ENCODE data around the gene TEKTIP1. TPM values are rescaled to one million over a fixed set of nuclear protein-coding genes. Genes with fewer than 3 reads are reported as not detected.
A peak's percentile ranks its signal among the peaks of the same experiment; 100 is the strongest.
"Not testable (repeated sequence)": the region's sequence is repeated elsewhere in the genome, so short reads cannot be mapped to it uniquely, and the experiment has no call there.

The TEKTIP1 gene
- total RNA-seq, 2 donors from 2014 or later = 3.0 to 3.8 TPM

GRCh38 chr19:3556978-3557460 is 18.0 kb downstream of the TEKTIP1 start:
- ATAC-seq (peak; percentile 39 to 51), DNase-seq (ENCODE audit: low spot score in 2 of 2) (peak; percentile 57 to 77)
- Mint-ChIP-seq H3K27ac (peak overlapping the region; percentile 83 to 97), H3K36me3 (peaks cover 6 to 12% of the 10 kb centered on the region in 2 donors), H3K9me3 (no peaks in the 10 kb centered on the region)

DNA sequence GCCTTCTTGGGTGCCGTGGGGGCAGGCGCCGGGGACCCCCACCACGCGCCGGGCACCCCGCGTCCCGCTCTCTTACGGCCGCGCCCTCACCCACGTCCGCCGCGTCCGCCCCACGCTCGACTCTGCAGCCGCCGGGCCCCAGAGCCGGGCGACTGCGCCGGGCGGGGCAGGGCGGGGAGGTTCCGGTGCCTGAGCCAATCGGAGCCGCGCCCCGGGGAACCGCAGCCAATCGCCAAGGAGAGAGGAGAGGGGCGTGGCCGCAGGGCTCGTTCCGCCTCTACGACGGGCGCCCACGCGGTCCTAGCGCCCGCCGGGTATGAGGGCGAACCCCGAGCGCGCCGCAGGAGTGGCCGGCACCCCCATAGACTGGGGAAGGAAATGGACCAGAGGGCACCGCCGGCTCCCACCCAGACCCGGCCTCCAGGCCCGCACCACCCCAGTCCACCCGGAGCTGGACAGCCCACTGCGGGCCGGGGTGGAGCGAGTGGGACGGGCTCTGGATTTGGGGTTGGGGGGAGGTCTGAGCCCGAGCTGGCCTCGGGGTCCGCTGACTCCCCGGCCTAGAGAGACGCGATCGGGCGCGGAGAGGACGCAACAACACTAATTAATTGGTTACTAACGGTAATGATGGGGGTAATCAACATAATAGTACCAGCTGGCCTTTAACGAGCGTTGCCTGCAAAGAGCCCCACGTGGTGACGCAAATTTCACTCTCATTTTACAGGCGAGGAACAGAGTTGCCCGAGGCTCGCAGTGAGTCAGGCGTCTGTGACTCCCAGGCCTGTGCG is 18.7 kb downstream of the TEKTIP1 start, which contains the start of gene MFSD12:
MFSD12 (minus strand) TSS at position 126 of the 788 bp plus-strand sequence. CDS start 183 bp downstream, outside the sequence.
- DNase-seq (ENCODE audit: low spot score in 2 of 2) (peak; percentile 94 to 96), ATAC-seq (peak; percentile 90 to 93)
- Mint-ChIP-seq H3K27ac (peak within 1 kb of the TSS; percentile 83 to 97), H3K36me3 (peaks cover 6 to 12% of the 10 kb centered on the region in 2 donors), H3K9me3 (no peaks in the 10 kb centered on the region)

GRCh38 chr19:3563709-3564524 is 24.9 kb downstream of the TEKTIP1 start:
- no peak for ATAC-seq

DNA sequence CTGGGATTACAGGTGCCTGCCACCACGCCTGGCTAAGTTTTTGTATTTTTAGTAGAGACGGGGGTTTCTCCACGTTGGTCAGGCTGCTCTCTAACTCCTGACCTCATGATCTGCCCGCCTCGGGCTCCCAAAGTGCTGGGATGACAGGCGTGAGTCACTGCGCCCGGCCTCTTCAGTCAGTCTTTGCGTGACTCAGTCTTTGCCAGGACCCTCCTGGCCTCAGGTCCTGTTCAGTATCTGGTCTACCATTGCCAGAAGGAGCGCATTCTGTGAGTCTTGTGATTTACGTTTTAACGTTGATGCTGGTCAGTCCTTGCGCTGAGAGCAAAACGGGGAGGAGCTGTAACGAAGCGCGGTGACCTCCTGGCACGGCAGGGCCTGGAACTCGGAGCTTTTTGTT is 26.2 kb downstream of the TEKTIP1 start:
- ATAC-seq (no peak), DNase-seq (ENCODE audit: low spot score in 2 of 2) (no peak)
- H3K27ac Mint-ChIP-seq = no peak overlapping the region
- H3K9me3 Mint-ChIP-seq = no peaks in the 10 kb centered on the region
- H3K36me3 Mint-ChIP-seq = no peaks in the 10 kb centered on the region

More at GRCh38 chr19:3563709-3564524, 24.9 kb downstream of the TEKTIP1 start:
- DNase-seq (ENCODE audit: low spot score in 2 of 2) = no peak
- H3K27ac Mint-ChIP-seq = peak overlapping the region in 1 of 2 donors; percentile 79
- H3K36me3 Mint-ChIP-seq = no peaks in the 10 kb centered on the region
- no peaks in the 10 kb centered on the region for H3K9me3 Mint-ChIP-seq

DNA sequence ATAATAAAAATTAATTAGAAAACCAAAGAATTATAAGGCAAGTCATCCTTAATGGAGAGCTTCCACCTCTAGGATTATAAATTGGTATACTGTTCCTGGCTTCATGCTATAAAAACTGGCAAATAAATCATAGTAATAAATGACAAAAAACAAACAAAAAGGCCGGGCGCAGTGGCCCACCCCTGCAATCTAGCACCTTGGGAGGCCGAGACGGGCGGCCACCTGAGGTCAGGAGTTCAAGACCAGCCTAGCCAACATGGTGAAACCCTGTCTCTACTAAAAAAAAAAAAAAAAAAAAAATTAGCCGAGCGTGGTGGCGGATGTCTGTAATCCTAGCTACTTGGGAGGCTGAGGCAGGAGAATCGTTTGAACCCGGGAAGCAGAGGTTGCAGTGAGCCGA is 31.1 kb downstream of the TEKTIP1 start:
- not testable (repeated sequence) for H3K9me3 Mint-ChIP-seq; H3K36me3 Mint-ChIP-seq; H3K27ac Mint-ChIP-seq; DNase-seq (ENCODE audit: low spot score in 2 of 2); ATAC-seq

GRCh38 chr19:3570606-3571011 is 31.6 kb downstream of the TEKTIP1 start:
- ATAC-seq (no peak), DNase-seq (ENCODE audit: low spot score in 2 of 2) (no peak)
- H3K27ac Mint-ChIP-seq = no peak overlapping the region
- H3K9me3 Mint-ChIP-seq = no peaks in the 10 kb centered on the region
- H3K36me3 Mint-ChIP-seq = peaks cover 0 to 10% of the 10 kb centered on the region in 2 donors

- Mint-ChIP-seq H3K9me3 (no peaks in the 10 kb centered on the region), H3K27ac (peak overlapping the region; percentile 66 to 74), H3K36me3 (peaks cover 0 to 10% of the 10 kb centered on the region in 2 donors)
- peak; percentile 98 to 100 for DNase-seq (ENCODE audit: low spot score in 2 of 2)
- ATAC-seq = peak; percentile 93 to 96
These were observed 33.3 kb downstream of the TEKTIP1 start for GRCh38 chr19:3572132-3572854.

DNA sequence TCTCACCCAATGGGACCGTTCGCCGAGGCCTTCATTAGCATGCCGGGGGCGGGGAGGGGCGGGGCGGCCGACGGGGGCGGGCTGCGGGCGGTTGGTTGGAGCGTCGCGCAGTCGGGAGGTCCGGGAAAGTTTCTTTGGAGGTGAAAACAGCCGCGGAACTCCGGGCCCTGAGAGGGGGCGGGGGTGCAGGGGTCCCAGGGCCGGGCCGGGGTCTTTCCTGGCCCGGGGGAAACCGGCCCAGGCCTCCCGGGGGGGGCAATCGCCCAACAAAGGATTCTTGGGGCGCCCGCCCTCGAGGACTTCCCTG is 33.8 kb downstream of the TEKTIP1 start, which contains the start of gene HMG20B:
HMG20B (plus strand) TSS at position 90 of the 307 bp plus-strand sequence. CDS start 366 bp downstream, outside the sequence.
- no peak for DNase-seq (ENCODE audit: low spot score in 2 of 2)

DNA sequence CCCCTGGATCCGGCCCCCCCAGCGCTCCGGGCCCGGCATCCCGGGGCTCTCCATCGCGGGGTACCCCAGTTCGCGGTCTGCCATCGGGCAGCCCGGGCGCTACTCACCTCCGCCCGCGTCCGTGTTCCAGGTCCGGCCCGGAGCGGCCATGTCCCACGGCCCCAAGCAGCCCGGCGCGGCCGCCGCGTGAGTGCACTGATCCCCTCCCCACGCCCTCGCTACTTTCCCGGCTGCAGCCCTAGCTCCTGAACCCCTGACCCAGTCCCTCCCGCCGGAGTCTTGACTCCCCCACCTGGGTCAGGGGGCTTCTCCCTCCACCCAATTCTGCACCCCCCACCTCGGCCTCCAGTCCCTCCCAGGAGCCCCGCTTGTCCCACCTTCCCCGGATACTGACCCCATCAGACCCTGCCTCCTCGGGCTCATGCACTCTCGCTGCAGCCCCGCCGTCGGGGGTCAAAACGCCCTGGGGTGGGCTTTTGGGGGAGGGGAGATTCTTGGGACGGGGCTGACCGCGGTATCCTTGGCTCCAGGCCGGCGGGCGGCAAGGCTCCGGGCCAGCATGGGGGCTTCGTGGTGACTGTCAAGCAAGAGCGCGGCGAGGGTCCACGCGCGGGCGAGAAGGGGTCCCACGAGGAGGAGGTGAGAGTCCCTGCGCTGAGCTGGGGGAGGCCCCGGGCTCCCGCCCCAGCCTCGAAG is 34.3 kb downstream of the TEKTIP1 start:
- ATAC-seq = peak; percentile 9
- peak in 1 of 2 donors; percentile 48 for DNase-seq (ENCODE audit: low spot score in 2 of 2)
- Mint-ChIP-seq H3K36me3 (peaks cover 0 to 10% of the 10 kb centered on the region in 2 donors), H3K27ac (peak overlapping the region in 1 of 2 donors; percentile 66), H3K9me3 (no peaks in the 10 kb centered on the region)

More for the DNA sequence above, 33.8 kb downstream of the TEKTIP1 start, which contains the start of gene HMG20B:
- peak within 1 kb of the TSS; percentile 66 to 74 for H3K27ac Mint-ChIP-seq
- H3K9me3 Mint-ChIP-seq = no peaks in the 10 kb centered on the region
- peaks cover 0 to 10% of the 10 kb centered on the region in 2 donors for H3K36me3 Mint-ChIP-seq
- ATAC-seq = no peak

GRCh38 chr19:3573858-3574637 is 35.1 kb downstream of the TEKTIP1 start:
- ATAC-seq (peak; percentile 4 to 47), DNase-seq (ENCODE audit: low spot score in 2 of 2) (peak; percentile 87 to 96)
- Mint-ChIP-seq H3K27ac (peak overlapping the region; percentile 60 to 66), H3K36me3 (peaks cover 0 to 10% of the 10 kb centered on the region in 2 donors), H3K9me3 (no peaks in the 10 kb centered on the region)

DNA sequence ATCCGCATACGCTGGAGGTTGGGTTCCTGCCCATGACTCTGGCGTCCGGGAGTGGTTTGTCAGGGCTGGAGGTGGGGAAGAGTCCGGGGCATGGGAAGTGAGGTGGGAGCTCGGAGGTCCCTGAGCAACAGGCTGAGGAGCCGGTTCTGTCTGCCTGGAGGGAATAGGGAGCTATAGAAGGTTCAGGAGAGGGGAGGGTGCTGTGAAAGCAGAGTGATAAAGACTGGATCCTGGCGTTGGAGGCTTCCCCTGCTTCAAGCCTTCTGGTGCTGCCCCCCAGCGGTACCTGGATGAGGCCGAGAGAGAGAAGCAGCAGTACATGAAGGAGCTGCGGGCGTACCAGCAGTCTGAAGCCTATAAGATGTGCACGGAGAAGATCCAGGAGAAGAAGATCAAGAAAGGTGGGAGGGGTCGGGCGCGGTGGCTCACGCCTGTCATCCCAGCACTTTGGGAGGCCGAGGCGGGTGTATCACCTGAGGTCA is 36.3 kb downstream of the TEKTIP1 start:
- Mint-ChIP-seq H3K27ac (no peak overlapping the region), H3K36me3 (peaks cover 0 to 10% of the 10 kb centered on the region in 2 donors), H3K9me3 (no peaks in the 10 kb centered on the region)
- no peak for DNase-seq (ENCODE audit: low spot score in 2 of 2)
- no peak for ATAC-seq

DNA sequence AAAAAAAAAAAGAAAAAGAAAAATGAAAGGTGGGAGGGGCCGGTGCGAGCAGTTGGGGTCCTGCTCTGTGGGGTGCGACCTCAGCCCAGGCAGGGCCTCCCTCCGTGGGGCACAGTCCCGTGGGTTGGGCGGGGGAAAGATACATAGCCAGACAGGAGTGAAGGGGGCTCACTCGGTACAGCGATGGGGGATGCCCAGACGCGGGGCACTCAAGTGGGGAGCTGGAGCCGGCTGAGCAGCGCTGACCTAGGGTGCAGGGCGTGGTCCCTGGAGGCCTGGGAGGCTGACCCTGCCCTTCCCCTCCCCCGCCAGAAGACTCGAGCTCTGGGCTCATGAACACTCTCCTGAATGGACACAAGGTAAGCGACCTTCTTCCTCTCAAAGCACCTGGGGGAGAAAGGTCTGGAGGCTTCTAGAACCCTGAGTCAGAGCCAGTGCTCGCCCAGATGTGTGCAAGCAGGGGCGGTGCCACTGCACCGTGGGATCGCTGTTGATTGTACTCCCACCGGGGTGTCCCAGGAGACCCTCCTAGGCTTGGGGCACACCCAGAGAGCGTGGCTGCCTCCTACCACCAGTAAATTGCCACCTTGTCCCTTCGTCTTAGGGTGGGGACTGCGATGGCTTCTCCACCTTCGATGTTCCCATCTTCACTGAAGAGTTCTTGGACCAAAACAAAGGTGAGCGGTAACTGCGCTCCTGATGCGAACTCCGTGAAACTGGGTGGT is 37.1 kb downstream of the TEKTIP1 start:
- DNase-seq (ENCODE audit: low spot score in 2 of 2) = no peak
- Mint-ChIP-seq H3K9me3 (no peaks in the 10 kb centered on the region), H3K36me3 (peaks cover 0 to 10% of the 10 kb centered on the region in 2 donors), H3K27ac (peak overlapping the region in 1 of 2 donors; percentile 7)
- no peak for ATAC-seq

GRCh38 chr19:3576696-3577443 is 37.9 kb downstream of the TEKTIP1 start:
- H3K27ac Mint-ChIP-seq = peak overlapping the region in 1 of 2 donors; percentile 7
- H3K9me3 Mint-ChIP-seq = no peaks in the 10 kb centered on the region

More at GRCh38 chr19:3576696-3577443, 37.9 kb downstream of the TEKTIP1 start:
- no peak for ATAC-seq
- DNase-seq (ENCODE audit: low spot score in 2 of 2) = no peak
- H3K36me3 Mint-ChIP-seq = peaks cover 0 to 10% of the 10 kb centered on the region in 2 donors

Measured in activated naive CD4-positive, alpha-beta T cell treated with anti-CD3 and anti-CD28 coated beads, Interleukin-2, amount 50 U/mL, for 72 hours (primary cell).